Suprapubic skin (tissue), 3 donors: Measurements from ENCODE around the gene CPSF4.

ENCODE experiments used
- CTCF ChIP-seq, 2 donors: fragments of 200-600 bp in 1 of 2; fragments of 450-650 bp in 1 of 2; sonication (generic) in 1 of 2; IDR thresholded peaks; one replicate each; pipeline ENCODE4 v1.5.1; 2016 to 2019; ENCODE audit warnings: antibody characterized with exemption in 2 of 2, mild to moderate bottlenecking in 1 of 2, moderate library complexity in 1 of 2
- EP300 ChIP-seq: sonication (generic); formaldehyde crosslinking; IDR thresholded peaks from one replicate; pipeline ENCODE4 v1.6.1; 2017; ENCODE audit warnings: antibody characterized with exemption
- POLR2A ChIP-seq, 2 donors: fragments of 450-650 bp; IDR thresholded peaks; one replicate each; pipeline ENCODE4 v1.6.1; 2017; ENCODE audit warnings: antibody characterized with exemption in 2 of 2, mild to moderate bottlenecking in 2 of 2, moderate library complexity in 2 of 2

DNA sequence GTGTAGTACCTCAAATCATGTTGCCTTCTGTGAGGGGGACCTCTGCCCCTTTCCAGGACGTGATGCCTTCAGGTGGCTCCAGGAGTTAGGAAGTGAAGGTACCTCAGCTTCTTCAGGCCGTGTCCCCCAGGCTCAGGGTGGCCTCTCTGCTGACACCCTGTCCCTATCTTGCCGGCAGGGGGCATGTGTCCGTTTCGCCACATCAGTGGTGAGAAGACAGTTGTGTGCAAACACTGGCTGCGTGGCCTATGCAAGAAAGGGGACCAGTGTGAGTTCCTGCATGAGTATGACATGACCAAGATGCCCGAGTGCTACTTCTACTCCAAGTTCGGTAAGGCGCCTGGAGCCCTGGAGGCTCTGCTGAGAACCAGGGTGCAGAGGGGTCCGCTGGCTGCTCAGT, 9.2 kb downstream of the CPSF4 start:
- TF ChIP-seq POLR2A (IDR thresholded peaks at IDR 0.05) (no peak), CTCF (IDR thresholded peaks at IDR 0.05) (no peak), EP300 (no peak)
